Keratinocyte (primary cell): ENCODE measurements around the gene TANGO2.

Experiments
- EZH2 ChIP-seq: IDR thresholded peaks from one replicate; pipeline ENCODE4 v1.6.1; 2012; ENCODE audit warnings: inconsistent platforms, mild to moderate bottlenecking, low read length, moderate library complexity
- TF ChIP-seq, protein P1 (sequence below), 3 experiments: IDR thresholded peaks in 1 of 3; conservative IDR thresholded peaks in 1 of 3; optimal IDR thresholded peaks in 1 of 3; 2 replicates in 2 of 3; 3 replicates in 1 of 3; pipeline versions ENCODE3 to v1.5.1; 2011; ENCODE audit warnings: low read length in 3 of 3, mild to moderate bottlenecking in 3 of 3, moderate library complexity in 2 of 3, control low read depth in 1 of 3, inconsistent platforms in 1 of 3; ENCODE audit not compliant: insufficient read depth in 2 of 3; ENCODE audit errors: extremely low read depth in 1 of 3

- TF ChIP-seq, protein P1, sequence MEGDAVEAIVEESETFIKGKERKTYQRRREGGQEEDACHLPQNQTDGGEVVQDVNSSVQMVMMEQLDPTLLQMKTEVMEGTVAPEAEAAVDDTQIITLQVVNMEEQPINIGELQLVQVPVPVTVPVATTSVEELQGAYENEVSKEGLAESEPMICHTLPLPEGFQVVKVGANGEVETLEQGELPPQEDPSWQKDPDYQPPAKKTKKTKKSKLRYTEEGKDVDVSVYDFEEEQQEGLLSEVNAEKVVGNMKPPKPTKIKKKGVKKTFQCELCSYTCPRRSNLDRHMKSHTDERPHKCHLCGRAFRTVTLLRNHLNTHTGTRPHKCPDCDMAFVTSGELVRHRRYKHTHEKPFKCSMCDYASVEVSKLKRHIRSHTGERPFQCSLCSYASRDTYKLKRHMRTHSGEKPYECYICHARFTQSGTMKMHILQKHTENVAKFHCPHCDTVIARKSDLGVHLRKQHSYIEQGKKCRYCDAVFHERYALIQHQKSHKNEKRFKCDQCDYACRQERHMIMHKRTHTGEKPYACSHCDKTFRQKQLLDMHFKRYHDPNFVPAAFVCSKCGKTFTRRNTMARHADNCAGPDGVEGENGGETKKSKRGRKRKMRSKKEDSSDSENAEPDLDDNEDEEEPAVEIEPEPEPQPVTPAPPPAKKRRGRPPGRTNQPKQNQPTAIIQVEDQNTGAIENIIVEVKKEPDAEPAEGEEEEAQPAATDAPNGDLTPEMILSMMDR (optimal IDR thresholded peaks at IDR 0.05 in 1 of 3, IDR thresholded peaks at IDR 0.05 in 1 of 3, conservative IDR thresholded peaks at IDR 0.05 in 1 of 3; ENCODE audit: extremely low read depth in 1 of 3, insufficient read depth in 2 of 3, low read length in 3 of 3) = no peak
- no peak for TF ChIP-seq EZH2
Observed at GRCh38 chr22:19991395-19991644, 29.6 kb upstream of the TANGO2 start.
